ENCODE data around the gene FAM193A.
"Not testable (repeated sequence)": the region's sequence is repeated elsewhere in the genome, so short reads cannot be mapped to it uniquely, and the experiment has no call there.

FAM193A gene

GRCh38 chr4:2507855-2508254 lies 28.6 kb upstream of the FAM193A start:
- Mint-ChIP-seq H3K4me3 (no peak overlapping the region), H3K4me1 (ENCODE audit: low read depth) (peaks cover 15% of the 10 kb centered on the region), H3K36me3 (ENCODE audit: low read depth) (peaks cover 90% of the 10 kb centered on the region), H3K27ac (no peak overlapping the region), H3K27me3 (no peaks in the 10 kb centered on the region), H3K9me3 (no peaks in the 10 kb centered on the region)
- intact Hi-C loops (cut with micrococcal nuclease) = no loop called here

- H3K4me3 Mint-ChIP-seq = no peak overlapping the region
- no peaks in the 10 kb centered on the region for H3K9me3 Mint-ChIP-seq
- no peak overlapping the region for H3K27ac Mint-ChIP-seq
- no peaks in the 10 kb centered on the region for H3K27me3 Mint-ChIP-seq
- H3K4me1 Mint-ChIP-seq (ENCODE audit: low read depth) = peaks cover 15% of the 10 kb centered on the region
- peaks cover 94% of the 10 kb centered on the region for H3K36me3 Mint-ChIP-seq (ENCODE audit: low read depth)
- intact Hi-C loops (cut with micrococcal nuclease) = no loop called here
Observed at GRCh38 chr4:2510351-2511259, 25.8 kb upstream of the FAM193A start.

- no peak overlapping the region for H3K27ac Mint-ChIP-seq
- intact Hi-C loops (cut with micrococcal nuclease) = no loop called here
Observed at GRCh38 chr4:2511645-2512131, 24.8 kb upstream of the FAM193A start.

GRCh38 chr4:2512396-2513135 lies 23.9 kb upstream of the FAM193A start:
- Mint-ChIP-seq H3K36me3 (ENCODE audit: low read depth) (peaks cover 94% of the 10 kb centered on the region), H3K27ac (no peak overlapping the region), H3K4me1 (ENCODE audit: low read depth) (peaks cover 9% of the 10 kb centered on the region), H3K27me3 (no peaks in the 10 kb centered on the region), H3K4me3 (no peak overlapping the region), H3K9me3 (no peaks in the 10 kb centered on the region)
- intact Hi-C loops (cut with micrococcal nuclease) = no loop called here

More at GRCh38 chr4:2511645-2512131, 24.8 kb upstream of the FAM193A start:
- H3K4me1 Mint-ChIP-seq (ENCODE audit: low read depth) = peaks cover 9% of the 10 kb centered on the region
- no peaks in the 10 kb centered on the region for H3K9me3 Mint-ChIP-seq
- no peak overlapping the region for H3K4me3 Mint-ChIP-seq
- H3K36me3 Mint-ChIP-seq (ENCODE audit: low read depth) = peaks cover 94% of the 10 kb centered on the region
- no peaks in the 10 kb centered on the region for H3K27me3 Mint-ChIP-seq

GRCh38 chr4:2514193-2514592 lies 22.3 kb upstream of the FAM193A start:
- H3K9me3 Mint-ChIP-seq; intact Hi-C loops (cut with micrococcal nuclease); H3K4me1 Mint-ChIP-seq (ENCODE audit: low read depth); H3K4me3 Mint-ChIP-seq; H3K27me3 Mint-ChIP-seq: not testable (repeated sequence)
- H3K36me3 Mint-ChIP-seq (ENCODE audit: low read depth) = peaks cover 82% of the 10 kb centered on the region
- peak overlapping the region; percentile 48 for H3K27ac Mint-ChIP-seq

GRCh38 chr4:2514944-2515343 lies 21.5 kb upstream of the FAM193A start:
- peaks cover 77% of the 10 kb centered on the region for H3K36me3 Mint-ChIP-seq (ENCODE audit: low read depth)
- H3K4me1 Mint-ChIP-seq (ENCODE audit: low read depth); intact Hi-C loops (cut with micrococcal nuclease); H3K9me3 Mint-ChIP-seq; H3K4me3 Mint-ChIP-seq; H3K27me3 Mint-ChIP-seq; H3K27ac Mint-ChIP-seq: not testable (repeated sequence)

GRCh38 chr4:2515830-2516550 lies 20.5 kb upstream of the FAM193A start:
- intact Hi-C loops (cut with micrococcal nuclease) = no loop called here
- H3K36me3 Mint-ChIP-seq (ENCODE audit: low read depth) = peaks cover 73% of the 10 kb centered on the region
- peaks cover 1% of the 10 kb centered on the region for H3K4me1 Mint-ChIP-seq (ENCODE audit: low read depth)
- H3K27me3 Mint-ChIP-seq = no peaks in the 10 kb centered on the region
- peak overlapping the region; percentile 2 for H3K27ac Mint-ChIP-seq
- H3K4me3 Mint-ChIP-seq = no peak overlapping the region
- no peaks in the 10 kb centered on the region for H3K9me3 Mint-ChIP-seq

- no peak overlapping the region for H3K4me3 Mint-ChIP-seq
- peaks cover 70% of the 10 kb centered on the region for H3K36me3 Mint-ChIP-seq (ENCODE audit: low read depth)
- H3K4me1 Mint-ChIP-seq (ENCODE audit: low read depth) = no peaks in the 10 kb centered on the region
- no peaks in the 10 kb centered on the region for H3K27me3 Mint-ChIP-seq
- peak overlapping the region; percentile 2 for H3K27ac Mint-ChIP-seq
- no peaks in the 10 kb centered on the region for H3K9me3 Mint-ChIP-seq
- intact Hi-C loops (cut with micrococcal nuclease) = no loop called here
Observed at GRCh38 chr4:2516635-2517034, 19.8 kb upstream of the FAM193A start.

- H3K27me3 Mint-ChIP-seq = peaks cover 2% of the 10 kb centered on the region
- no peak overlapping the region for H3K4me3 Mint-ChIP-seq
- no peaks in the 10 kb centered on the region for H3K36me3 Mint-ChIP-seq (ENCODE audit: low read depth)
- no peak overlapping the region for H3K27ac Mint-ChIP-seq
- H3K4me1 Mint-ChIP-seq (ENCODE audit: low read depth) = no peaks in the 10 kb centered on the region
- intact Hi-C loops (cut with micrococcal nuclease) = no loop called here
- H3K9me3 Mint-ChIP-seq = no peaks in the 10 kb centered on the region
Observed at GRCh38 chr4:2526559-2526958, 9.9 kb upstream of the FAM193A start.

GRCh38 chr4:2534904-2535375 lies 1.5 kb upstream of the FAM193A start:
- no peaks in the 10 kb centered on the region for H3K9me3 Mint-ChIP-seq
- peaks cover 19% of the 10 kb centered on the region for H3K4me1 Mint-ChIP-seq (ENCODE audit: low read depth)
- peaks cover 14% of the 10 kb centered on the region for H3K36me3 Mint-ChIP-seq (ENCODE audit: low read depth)
- intact Hi-C loops (cut with micrococcal nuclease) = no loop called here
- no peaks in the 10 kb centered on the region for H3K27me3 Mint-ChIP-seq
- peak overlapping the region; percentile 93 for H3K27ac Mint-ChIP-seq
- H3K4me3 Mint-ChIP-seq = peak overlapping the region; percentile 91

- H3K4me3 Mint-ChIP-seq = peak overlapping the region; percentile 91
- H3K9me3 Mint-ChIP-seq = no peaks in the 10 kb centered on the region
- H3K27ac Mint-ChIP-seq = peak overlapping the region; percentile 93
- no peaks in the 10 kb centered on the region for H3K27me3 Mint-ChIP-seq
- intact Hi-C loops (cut with micrococcal nuclease) = loop anchor here (2.0 kb wide), 2 partner anchors 67 to 293 kb away; partner anchors contain the start of genes HAUS3, POLN and RNF4
- H3K36me3 Mint-ChIP-seq (ENCODE audit: low read depth) = peaks cover 17% of the 10 kb centered on the region
- peaks cover 19% of the 10 kb centered on the region for H3K4me1 Mint-ChIP-seq (ENCODE audit: low read depth)
Observed at GRCh38 chr4:2535376-2536192, 863 bp upstream of the FAM193A start.

GRCh38 chr4:2537011-2537830 lies 774 bp downstream of the FAM193A start:
- Mint-ChIP-seq H3K9me3 (no peaks in the 10 kb centered on the region), H3K36me3 (ENCODE audit: low read depth) (peaks cover 17% of the 10 kb centered on the region), H3K4me1 (ENCODE audit: low read depth) (peaks cover 24% of the 10 kb centered on the region), H3K27ac (peak overlapping the region; percentile 64), H3K27me3 (no peaks in the 10 kb centered on the region), H3K4me3 (peak overlapping the region; percentile 74)
- intact Hi-C loops (cut with micrococcal nuclease) = loop anchor here (2.0 kb wide), 2 partner anchors 68 to 294 kb away; partner anchors contain the start of genes HAUS3, POLN and RNF4
